NCI-H2107 (cell line): ENCODE measurements around the gene BEST3.
"Not testable (repeated sequence)": the region's sequence is repeated elsewhere in the genome, so short reads cannot be mapped to it uniquely, and the experiment has no call there.

Experiments used
- DNase-seq: peaks from one replicate; lab custom pipeline; 2025; lab: John Stamatoyannopoulos, UW

BEST3 gene

DNA sequence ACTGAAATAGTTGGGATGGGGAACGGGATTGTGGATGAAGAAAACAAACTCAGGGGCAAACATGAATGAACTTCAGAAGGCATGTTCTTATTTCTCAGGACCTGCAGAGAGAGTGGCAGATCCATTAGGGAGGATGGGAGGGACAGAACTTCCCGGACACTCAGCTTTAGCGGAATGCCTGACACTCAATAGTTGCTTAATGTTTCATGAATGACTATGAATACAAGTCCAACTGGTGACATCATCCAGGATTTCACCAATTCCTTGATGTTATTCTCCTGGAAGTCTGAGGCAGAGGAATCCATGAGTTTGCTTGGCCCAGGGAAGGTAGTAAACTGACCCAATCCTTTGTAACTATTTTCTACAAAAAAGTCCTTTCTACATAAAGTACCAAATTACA lies 50.6 kb downstream of the BEST3 start:
- DNase-seq, result no peak

DNA sequence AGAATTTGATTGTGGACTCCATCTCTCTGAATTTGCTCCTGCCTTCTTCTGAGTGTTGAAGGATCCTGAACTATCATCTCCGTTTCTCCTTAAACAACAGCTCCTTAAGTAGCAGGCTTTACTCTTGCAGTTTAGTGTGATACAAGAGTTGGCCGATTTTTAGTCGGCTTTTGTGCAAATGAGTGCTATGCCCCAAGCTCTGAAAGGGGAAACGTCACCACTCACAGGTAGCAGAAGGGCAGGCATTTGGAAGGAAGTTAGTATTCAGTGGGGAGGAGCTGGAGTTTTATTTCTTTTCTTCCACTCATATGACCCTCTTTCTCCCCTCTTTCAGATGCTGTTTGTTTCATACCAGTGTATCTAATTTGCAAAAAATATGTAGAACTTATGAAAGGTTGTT lies 51.9 kb downstream of the BEST3 start:
- DNase-seq, result no peak

DNA sequence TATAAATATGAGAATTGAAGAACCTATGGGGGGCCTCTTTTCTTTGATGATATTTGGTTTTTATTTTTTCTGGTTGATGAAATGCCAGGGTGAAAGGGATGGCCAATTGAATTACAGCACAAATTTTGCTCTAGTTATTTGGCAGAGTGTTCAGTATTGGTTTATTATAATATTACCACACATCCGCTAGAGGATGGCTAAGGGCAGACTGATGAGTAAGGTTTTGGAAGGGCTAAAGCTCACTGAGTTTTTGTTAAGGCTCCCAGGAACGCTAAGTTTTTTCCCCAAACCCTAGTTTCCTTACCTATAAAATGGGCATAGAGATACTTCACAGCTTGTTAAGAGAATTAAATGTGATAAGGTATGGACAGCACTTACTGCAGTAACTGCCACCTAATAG lies 54.1 kb downstream of the BEST3 start:
- no peak for DNase-seq

DNA sequence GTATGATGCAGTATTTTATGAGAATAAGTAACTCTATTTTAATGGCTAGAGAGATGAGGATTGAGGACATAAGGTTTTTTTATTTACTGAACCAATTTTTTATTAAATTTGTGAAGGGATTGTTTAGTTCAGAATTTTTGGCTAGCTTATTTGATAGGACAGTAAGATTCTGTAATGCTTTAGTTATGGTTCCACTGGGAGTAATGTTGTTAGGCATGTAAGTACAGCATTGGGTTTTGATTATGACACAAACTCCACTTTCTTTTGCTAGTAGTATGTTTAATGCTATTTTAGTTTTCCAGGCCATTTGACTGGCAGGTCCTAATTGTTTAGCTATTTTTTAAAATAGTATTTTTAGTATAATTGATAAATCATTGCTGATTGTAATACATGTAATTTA lies 54.6 kb downstream of the BEST3 start:
- DNase-seq, result no peak

DNA sequence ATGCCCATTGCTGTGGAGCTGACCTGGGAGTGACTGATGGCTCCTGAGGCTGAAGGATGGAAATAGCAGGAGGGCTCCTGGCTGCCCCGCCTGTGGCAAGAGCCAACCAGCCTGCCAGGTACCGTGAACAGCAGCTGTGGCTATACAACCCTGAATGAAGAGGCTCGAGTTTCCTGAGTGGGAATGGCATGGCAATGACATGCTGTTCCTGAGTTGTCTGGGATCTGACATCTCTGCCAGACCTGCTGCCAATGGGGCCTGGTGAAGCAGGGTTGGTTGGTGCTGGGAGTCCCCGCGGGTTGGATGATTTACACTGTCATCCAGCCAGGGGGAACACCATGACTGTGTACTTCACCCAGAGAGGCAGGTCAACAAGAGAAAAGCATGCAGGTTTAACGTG lies 56.6 kb downstream of the BEST3 start:
- DNase-seq, result peak; percentile 15

DNA sequence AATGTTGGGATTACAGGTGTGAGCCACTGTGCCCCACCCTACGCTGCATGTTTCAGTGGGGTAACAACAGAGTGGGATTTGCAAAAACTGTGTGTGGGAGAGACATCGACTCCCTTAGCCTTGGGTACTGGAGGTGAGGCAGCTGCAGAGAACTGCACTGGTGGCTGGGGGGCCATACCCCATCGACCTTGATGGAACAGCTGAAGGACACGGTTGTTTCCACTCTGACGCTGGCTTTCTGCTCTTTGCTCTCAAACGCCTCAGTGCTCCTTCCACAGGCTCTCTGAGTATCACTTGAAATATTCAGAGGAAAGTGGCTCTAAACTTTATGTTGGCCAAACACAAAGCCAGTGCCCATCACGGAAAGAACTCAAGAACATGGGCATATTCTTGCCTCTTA lies 57.6 kb downstream of the BEST3 start:
- no peak for DNase-seq

DNA sequence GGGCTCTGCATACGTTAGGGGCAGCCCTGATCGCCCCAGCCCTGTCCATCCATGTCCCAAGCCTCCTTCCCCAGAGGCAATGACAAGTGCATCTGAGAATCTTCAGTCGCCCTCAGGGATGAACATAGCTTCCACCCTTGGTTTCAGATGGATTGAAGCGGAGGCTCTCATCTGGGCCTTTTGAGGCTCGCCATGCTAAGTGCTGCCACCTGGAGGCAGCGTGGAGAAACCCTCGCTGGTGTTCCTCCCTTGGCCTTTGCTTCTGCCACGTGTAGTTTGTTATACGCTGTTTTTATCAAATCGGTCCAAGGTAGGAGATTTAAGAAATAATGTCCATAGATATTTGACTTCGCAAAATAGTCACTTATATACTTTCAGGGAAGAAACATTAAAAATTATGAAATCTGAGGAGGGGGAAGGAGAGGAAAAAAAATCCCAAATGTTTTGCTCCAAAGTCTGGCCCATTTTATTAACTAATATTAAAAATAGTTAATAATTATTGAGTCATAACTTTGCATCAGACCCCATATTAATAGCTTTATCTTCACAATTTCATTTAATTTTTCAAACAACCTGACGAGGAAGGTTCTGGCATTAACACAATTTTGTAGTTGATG lies 59.6 kb downstream of the BEST3 start:
- DNase-seq, result peak; percentile 53

DNA sequence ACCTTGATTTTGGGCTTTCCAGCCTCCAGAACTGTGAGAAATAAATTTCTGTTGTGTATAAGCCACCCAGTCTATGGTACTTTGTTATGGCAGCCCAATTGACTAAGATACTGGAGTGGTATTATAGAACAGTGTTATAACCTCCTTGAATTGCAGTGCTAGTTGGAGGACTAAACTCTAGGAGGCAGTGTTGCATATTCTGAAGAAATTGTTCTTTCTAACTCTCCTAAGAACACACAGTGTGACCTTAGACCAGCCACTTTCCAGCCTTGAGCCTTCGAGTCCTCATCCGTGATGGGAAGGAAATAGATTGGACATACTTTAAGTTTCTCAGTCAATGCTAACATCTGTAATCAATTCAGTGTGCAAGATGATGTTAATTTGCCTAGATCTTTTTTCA lies 66.0 kb downstream of the BEST3 start:
- DNase-seq, result no peak

DNA sequence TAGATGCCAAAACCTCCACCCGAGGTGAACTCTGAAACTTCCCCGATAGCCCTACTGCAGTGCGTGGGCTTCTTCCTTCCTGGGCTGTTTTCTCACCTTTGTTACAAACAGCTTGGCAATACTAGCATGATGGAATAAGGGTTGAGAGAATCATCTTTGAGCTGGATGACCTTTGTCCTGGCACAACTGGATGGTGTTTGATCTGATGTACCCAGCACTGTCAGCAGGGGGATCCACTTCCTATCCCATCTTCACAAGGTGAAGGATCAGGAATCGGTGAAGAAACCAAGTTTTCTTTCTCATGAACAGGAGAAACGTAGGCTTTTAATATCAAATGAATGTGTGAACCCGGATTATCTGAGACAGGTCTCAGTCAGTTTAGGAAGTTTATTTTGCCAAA lies 68.9 kb downstream of the BEST3 start:
- DNase-seq, result no peak

DNA sequence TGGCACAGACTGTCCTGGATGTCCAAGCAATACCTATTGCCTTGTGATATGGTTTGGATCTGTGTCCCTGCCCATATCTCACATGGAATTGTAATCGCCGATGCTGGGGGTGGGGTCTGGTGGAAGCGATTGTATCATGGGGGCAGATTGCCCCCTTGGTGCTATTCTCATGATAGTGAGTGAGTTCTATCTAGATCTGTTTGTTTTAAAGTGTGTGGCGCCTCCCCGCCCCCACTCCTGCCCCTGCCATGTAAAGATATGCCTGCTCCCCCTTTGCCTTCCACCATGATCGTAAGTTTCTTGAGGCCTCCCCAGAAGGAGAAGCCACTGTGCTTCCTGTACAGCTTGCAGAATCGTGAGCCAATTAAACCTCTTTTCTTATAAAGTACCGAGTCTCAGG lies 71.6 kb downstream of the BEST3 start:
- no peak for DNase-seq

DNA sequence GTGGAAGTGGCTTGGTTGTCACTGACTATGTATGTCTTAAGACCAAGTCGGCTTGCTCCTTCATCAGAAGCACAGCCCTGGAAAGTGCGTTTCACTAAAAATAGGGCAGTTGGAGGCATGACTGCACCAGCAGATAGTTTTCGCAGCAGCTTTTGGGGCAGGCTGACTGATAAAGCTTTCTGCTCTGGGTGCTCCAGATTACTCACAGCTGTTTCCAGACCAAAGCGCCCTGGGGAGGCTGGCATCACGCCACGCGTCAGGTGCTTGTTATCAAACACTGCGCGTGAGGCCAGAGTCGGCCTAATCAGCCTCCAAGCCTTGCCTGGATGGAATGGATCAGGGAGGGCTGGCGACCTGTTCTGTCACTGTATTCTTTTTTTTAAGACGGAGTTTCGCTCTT lies 75.1 kb downstream of the BEST3 start:
- peak; percentile 96 for DNase-seq

DNA sequence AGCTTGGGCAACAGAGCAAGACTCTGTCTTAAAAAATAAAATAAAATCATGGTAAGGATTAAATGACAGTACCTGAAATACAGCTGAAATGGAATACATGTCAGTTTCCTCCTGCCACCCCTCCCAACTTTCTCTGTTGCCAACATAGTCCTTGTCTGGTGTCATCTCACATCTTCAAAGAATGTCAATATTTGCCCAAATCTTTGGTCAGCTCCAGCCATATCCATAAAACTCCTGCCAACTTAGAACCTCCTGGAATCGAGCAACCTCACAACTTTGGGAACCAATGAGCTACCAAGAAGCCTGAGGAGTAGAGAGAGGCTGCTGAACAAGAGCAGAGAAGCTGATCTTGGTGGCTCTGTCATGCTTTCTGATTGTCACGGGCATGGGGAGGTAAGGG lies 77.6 kb downstream of the BEST3 start:
- no peak for DNase-seq

DNA sequence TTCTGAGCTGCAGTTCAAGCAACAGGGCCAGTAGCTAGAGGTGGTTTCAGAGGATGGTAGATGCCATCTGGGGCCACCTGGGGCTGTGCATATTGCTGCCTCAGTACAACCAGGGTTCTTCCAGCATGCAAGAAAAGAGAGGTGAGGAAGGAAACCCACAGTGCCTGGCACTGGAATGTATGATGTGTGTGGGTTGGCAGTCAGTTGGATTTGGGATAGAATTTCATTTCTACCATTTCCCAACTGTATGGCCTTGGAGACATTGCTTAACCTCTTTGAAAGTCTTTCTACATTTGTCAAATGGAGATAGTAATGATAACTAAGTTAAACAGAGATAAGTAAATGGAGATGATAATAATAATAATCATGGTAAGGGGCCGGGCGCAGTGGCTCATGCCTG lies 78.2 kb downstream of the BEST3 start:
- no peak for DNase-seq

DNA sequence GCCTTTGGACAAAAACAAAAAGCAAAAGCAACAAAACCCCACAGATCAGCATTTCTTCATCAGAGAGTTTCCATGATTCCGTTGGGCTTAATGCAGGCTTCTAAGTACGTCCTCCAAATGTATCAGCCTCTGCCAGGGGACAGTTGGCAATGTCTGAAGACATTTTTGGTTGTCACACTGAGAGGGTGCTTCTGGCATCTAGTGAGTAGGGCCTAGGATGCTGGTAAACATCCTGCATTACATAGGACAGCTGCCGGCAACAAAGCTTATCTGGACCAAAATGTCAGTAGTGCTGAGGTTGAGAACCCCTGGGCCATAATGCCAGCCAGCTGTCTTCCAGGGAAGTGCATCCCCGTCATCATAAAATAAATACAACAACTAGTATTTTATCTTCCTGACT lies 79.0 kb downstream of the BEST3 start:
- DNase-seq, result no peak

DNA sequence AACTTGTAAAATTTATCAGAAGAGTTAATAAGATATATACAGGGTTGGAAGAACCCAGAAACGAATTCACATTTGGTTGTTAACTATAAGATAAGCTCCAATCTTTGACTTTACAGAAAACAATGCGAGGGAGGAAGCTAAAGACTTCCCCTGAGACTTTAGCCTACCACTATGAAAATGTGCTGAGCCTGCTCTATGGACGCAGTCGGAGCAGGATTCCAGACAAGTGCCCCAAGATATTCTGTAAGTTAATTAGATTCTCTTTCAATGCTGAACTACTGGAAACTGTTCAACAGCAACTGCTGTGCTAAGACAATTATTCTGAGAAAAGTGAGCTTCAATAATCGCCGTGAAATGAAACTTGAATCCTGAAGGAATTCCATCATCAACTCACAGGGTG lies 80.1 kb downstream of the BEST3 start:
- DNase-seq, result no peak

DNA sequence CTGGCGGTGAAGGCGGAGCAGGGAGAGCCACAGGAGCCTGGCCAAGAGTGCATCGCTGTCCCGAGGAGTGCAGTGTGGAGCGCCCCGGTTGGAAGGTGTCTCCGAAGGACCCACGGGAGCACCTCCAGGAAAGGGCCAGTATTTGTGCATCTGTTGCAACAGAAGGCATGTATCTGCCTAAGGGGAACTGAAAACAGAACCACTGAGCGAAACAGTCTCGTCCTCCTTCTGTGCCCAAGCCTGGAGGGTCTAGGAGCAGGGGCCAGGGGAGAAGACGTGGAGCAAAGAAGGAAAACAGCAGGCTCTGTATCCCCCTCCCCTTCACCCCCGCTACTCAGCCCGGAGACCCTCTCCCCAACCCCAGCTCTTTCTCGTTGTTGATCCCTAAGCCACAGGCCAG lies 83.1 kb downstream of the BEST3 start:
- DNase-seq, result no peak

DNA sequence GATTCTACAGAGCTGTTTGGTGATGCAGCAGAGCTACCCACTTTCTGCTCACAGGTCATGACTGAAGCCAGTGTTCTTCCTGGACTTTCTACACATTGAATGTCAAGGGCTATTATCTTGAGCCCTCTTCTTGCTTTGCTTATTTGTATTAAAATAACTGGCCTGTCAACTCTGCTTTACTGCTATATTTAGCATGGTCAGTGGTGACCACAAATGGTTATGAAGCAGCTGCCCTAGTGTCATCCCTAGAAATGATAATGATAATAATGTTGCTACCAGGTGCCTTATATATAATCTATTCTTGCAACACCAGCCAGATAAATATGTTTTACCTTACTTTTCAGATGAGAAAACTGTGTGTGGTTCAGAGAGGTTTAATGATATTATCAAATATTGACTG lies 85.8 kb downstream of the BEST3 start:
- DNase-seq, result no peak

DNA sequence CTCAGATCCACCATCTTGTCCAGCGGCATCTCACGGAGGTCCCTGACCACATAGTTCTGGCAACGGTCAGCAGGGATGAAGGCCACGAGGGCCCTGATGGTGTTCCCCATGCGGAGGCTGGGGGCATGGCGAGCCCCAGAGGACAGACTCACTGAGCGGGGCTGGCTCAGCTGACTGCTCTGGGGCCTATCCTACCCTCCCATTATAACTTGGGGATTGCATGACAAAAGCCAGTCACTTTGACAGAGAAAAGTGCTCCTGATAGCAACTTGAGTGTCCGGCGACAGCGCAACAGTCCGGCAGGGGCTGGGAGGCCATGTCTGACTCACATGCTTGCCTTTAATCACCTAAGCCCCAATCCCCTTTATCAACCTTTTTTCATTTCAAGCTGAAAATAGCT lies 88.4 kb downstream of the BEST3 start, which contains the start of gene LRRC10:
Gene LRRC10 (minus strand): TSS at position 179 of the 400 bp plus-strand sequence. CDS start 69 bp downstream, at position 110.
- DNase-seq, result no peak

DNA sequence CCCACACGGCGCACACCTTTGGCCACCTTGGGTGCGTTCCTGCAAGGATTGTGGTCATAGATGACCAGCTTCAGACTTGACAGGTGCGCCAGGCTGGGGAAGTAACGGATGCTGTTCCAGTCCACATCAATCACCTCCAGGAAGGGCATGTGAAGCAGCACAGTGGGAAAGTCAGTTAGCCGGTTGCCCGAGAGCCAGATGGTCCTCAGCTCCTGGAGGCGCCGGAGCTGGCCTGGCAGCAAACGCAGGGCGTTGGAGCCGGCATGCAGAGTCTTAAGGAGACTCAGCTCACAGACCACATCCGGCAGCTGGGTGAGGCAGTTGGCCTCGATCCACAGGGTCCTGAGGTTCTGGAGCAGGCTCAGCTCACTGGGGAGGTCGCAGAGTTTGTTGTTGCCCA lies 89.0 kb downstream of the BEST3 start:
- DNase-seq, result no peak

DNA sequence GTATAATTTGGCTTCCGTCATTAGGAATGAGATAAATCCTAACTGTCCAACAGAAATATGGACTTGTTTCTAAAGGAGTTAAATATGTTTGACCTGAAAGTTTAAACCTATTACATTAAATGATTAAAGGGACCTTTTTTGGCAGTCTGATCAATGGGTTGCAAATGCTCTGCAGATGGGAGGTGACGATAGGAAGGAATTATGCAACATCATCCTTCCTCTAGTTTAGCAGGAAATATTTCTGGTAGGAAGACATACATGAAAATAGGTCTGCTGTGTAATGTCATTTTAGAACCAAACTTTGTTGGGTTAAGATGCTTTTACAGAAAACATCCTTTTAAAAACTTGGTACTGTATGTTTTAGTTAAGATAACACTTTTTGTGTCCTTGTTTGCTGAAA lies 91.0 kb downstream of the BEST3 start:
- no peak for DNase-seq

DNA sequence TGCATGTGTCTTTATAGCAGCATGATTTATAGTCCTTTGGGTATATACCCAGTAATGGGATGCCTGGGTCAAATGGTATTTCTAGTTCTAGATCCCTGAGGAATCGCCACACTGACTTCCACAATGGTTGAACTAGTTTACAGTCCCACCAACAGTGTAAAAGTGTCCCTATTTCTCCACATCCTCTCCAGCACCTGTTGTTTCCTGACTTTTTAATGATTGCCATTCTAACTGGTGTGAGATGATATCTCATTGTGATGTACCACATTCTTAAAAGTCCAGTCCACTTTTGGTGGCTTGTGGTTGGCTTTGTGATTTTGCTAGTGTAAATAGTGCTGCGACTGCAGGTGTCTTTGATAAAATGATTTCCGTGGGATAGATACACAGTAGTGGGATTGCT lies 94.8 kb downstream of the BEST3 start:
- DNase-seq, result not testable (repeated sequence)
